ENCODE data around the gene NKPD1. TPM values are rescaled to one million over a fixed set of nuclear protein-coding genes. Genes with fewer than 3 reads are reported as not detected.

NKPD1 gene
- total and polyA plus RNA-seq, 10 of the 15 experiments (the other 5 are each of a cell fraction or from before 2014, with no cell fraction given): 0.05 to 0.18 (median 0.06) TPM; not detected in 7

DNA sequence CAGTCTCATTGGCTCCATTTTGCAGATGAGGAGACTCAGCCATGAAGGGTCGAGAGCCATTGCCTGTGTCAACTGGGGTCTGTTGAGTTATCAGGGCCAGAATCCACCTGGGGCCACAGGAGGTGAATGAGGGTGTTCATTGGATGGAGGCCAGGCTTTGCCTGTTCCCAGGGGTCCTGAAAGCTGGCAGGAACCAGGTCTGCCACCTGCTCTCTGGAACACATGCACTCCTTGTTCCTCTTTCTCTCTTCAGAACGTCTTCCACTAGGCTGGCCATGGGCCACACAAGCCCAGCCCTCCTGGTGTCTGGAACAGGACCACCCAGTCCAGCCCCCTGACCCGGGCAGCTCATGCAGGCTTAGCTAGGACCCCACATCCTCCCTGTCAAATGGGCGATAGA, 46.7 kb downstream of the NKPD1 start:
- no peak overlapping the region for H3K4me2 ChIP-seq (ENCODE audit: control insufficient read depth, insufficient read depth)

DNA sequence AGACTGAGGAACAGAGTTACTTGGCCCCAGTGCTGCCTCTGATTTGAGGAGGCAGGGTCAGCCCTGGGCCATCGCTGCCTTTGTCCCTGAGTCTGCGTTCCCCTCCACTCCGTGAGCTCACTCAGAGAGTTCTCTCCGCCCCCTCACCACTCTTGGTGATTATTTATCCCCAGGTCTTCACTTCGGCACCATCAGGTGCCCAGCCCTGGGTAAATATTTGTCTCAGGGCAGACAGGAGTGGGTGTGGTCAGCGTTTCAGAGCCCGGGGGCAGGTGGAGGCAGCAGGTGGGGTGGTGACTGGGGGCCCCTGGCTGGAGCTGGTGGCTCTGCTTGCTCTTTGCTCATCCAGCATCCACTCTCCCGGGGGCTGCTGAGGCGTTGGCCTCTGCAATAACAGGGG, 47.2 kb downstream of the NKPD1 start:
- WGBS (ENCODE audit: insufficient coverage, insufficient replicate concordance, low lambda C conversion rate, missing lambda C conversion rate): 57% methylated on average over 9 of the region's 9 CpGs
- SMC1A ChIA-PET (ENCODE audit: uncharacterized antibody, unreplicated experiment): interaction anchor here (0.7 to 1.2 kb wide), 3 partner anchors 10 to 22 kb away, joined by 3 to 4 read pairs (median 3); no protein-coding TSS in a partner anchor
- in situ Hi-C loops (cut with MboI) (no loop called here), intact Hi-C loops (cut with micrococcal nuclease; ENCODE audit: unreplicated experiment) (no loop called here)
- BruUV-seq (replicated peaks): no TSS peak
- Histone ChIP-seq H3K36me3 (ENCODE audit: control insufficient read depth in 2 of 2, insufficient read depth in 2 of 2, low read length in 1 of 2) (peaks cover 0 to 7% of the 10 kb centered on the region in 2 experiments; a peak in 3 of 4 replicates), H3K9me3 (replicated peaks; ENCODE audit: control insufficient read depth, insufficient read depth, low read length) (no peaks in the 10 kb centered on the region), H3K4me1 (ENCODE audit: control insufficient read depth, insufficient read depth, low read length) (peaks cover 67% of the 10 kb centered on the region), H3K79me2 (ENCODE audit: control insufficient read depth, insufficient read depth, low read length) (peaks cover 66% of the 10 kb centered on the region), H3K9ac (ENCODE audit: control insufficient read depth, insufficient read depth, low read length) (no peak overlapping the region), H2AFZ (ENCODE audit: control insufficient read depth, low read depth, low read length) (no peak overlapping the region), H3K4me3 (no peak overlapping the region), H3K27ac (ENCODE audit: control insufficient read depth, insufficient read depth) (no peak overlapping the region), H4K20me1 (ENCODE audit: control insufficient read depth, insufficient read depth) (peaks cover 3% of the 10 kb centered on the region; the same call in 1 of the 2 replicates), H3K4me2 (ENCODE audit: control insufficient read depth, insufficient read depth) (0 out of 2 replicates have a peak overlapping the region, but pooled peaks have one; percentile 11), H3K27me3 (replicated peaks in 1 of 2; ENCODE audit: control insufficient read depth in 2 of 2, insufficient read depth in 2 of 2, low read length in 1 of 2) (no peaks in the 10 kb centered on the region)
- ATAC-seq (no peak), FAIRE-seq (no peak), DNase-seq (ENCODE audit: low read depth, low spot score) (no peak)
- CTCF ChIA-PET: interaction anchor here (1.8 kb wide), 1 partner anchor 10 kb away, joined by 8 read pairs; no protein-coding TSS in a partner anchor
- RAD21 ChIA-PET (ENCODE audit: unreplicated experiment): no interaction called here
- POLR2A ChIA-PET: interaction anchor here (0.5 to 1.2 kb wide), 2 partner anchors 22 to 171 kb away, joined by 3 read pairs; no protein-coding TSS in a partner anchor
- TF ChIP-seq EGR1 (IDR thresholded peaks at IDR 0.05; ENCODE audit: borderline replicate concordance in 1 of 2, low read depth in 2 of 2, low read length in 2 of 2) (no peak), SIN3A (IDR thresholded peaks at IDR 0.05; ENCODE audit: low read depth, low read length) (no peak), IKZF2 (IDR thresholded peaks at IDR 0.05) (no peak), YY1 (IDR thresholded peaks at IDR 0.05; ENCODE audit: low read depth, low read length) (no peak), FOS (IDR thresholded peaks at IDR 0.05; ENCODE audit: borderline replicate concordance, extremely low read depth, insufficient read length) (no peak), CBX3 (IDR thresholded peaks at IDR 0.05; ENCODE audit: borderline replicate concordance, low read depth) (no peak), SRF (IDR thresholded peaks at IDR 0.05; ENCODE audit: low read depth in 2 of 2, low read length in 2 of 2) (no peak)
- TF ChIP-seq, protein P1, sequence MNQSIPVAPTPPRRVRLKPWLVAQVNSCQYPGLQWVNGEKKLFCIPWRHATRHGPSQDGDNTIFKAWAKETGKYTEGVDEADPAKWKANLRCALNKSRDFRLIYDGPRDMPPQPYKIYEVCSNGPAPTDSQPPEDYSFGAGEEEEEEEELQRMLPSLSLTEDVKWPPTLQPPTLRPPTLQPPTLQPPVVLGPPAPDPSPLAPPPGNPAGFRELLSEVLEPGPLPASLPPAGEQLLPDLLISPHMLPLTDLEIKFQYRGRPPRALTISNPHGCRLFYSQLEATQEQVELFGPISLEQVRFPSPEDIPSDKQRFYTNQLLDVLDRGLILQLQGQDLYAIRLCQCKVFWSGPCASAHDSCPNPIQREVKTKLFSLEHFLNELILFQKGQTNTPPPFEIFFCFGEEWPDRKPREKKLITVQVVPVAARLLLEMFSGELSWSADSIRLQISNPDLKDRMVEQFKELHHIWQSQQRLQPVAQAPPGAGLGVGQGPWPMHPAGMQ (IDR thresholded peaks at IDR 0.05; ENCODE audit: borderline replicate concordance): no peak
- TF ChIP-seq, protein P2, sequence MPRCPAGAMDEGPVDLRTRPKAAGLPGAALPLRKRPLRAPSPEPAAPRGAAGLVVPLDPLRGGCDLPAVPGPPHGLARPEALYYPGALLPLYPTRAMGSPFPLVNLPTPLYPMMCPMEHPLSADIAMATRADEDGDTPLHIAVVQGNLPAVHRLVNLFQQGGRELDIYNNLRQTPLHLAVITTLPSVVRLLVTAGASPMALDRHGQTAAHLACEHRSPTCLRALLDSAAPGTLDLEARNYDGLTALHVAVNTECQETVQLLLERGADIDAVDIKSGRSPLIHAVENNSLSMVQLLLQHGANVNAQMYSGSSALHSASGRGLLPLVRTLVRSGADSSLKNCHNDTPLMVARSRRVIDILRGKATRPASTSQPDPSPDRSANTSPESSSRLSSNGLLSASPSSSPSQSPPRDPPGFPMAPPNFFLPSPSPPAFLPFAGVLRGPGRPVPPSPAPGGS (IDR thresholded peaks at IDR 0.05; ENCODE audit: borderline replicate concordance, insufficient read depth, low read depth, low read length, poor library complexity, severe bottlenecking): no peak
- TF ChIP-seq, protein P3, sequence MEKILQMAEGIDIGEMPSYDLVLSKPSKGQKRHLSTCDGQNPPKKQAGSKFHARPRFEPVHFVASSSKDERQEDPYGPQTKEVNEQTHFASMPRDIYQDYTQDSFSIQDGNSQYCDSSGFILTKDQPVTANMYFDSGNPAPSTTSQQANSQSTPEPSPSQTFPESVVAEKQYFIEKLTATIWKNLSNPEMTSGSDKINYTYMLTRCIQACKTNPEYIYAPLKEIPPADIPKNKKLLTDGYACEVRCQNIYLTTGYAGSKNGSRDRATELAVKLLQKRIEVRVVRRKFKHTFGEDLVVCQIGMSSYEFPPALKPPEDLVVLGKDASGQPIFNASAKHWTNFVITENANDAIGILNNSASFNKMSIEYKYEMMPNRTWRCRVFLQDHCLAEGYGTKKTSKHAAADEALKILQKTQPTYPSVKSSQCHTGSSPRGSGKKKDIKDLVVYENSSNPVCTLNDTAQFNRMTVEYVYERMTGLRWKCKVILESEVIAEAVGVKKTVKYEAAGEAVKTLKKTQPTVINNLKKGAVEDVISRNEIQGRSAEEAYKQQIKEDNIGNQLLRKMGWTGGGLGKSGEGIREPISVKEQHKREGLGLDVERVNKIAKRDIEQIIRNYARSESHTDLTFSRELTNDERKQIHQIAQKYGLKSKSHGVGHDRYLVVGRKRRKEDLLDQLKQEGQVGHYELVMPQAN (conservative IDR thresholded peaks at IDR 0.05): no peak

More for the DNA sequence above, 46.7 kb downstream of the NKPD1 start:
- H3K36me3 ChIP-seq (ENCODE audit: control insufficient read depth in 2 of 2, insufficient read depth in 2 of 2, low read length in 1 of 2): peaks cover 0 to 7% of the 10 kb centered on the region in 2 experiments; a peak in 3 of 4 replicates
- H3K9me3 ChIP-seq (replicated peaks; ENCODE audit: control insufficient read depth, insufficient read depth, low read length): no peaks in the 10 kb centered on the region
- ChIA-PET SMC1A (ENCODE audit: uncharacterized antibody, unreplicated experiment) (interaction anchor here (0.7 kb wide), 1 partner anchor 23 kb away, joined by 4 read pairs; no protein-coding TSS in a partner anchor), POLR2A (interaction anchor here (0.6 to 1.2 kb wide), 2 partner anchors 21 to 842 kb away, joined by 3 to 4 read pairs; no protein-coding TSS in a partner anchor), RAD21 (ENCODE audit: unreplicated experiment) (interaction anchor here (0.5 kb wide), 1 partner anchor 204 kb away, joined by 3 read pairs; no protein-coding TSS in a partner anchor), CTCF (no interaction called here)
- H2AFZ ChIP-seq (ENCODE audit: control insufficient read depth, low read depth, low read length): no peak overlapping the region
- peak overlapping the region; percentile 10; the same call in 1 of the 2 replicates for H3K27ac ChIP-seq (ENCODE audit: control insufficient read depth, insufficient read depth)
- H3K4me3 ChIP-seq: no peak overlapping the region
- H3K79me2 ChIP-seq (ENCODE audit: control insufficient read depth, insufficient read depth, low read length): peaks cover 66% of the 10 kb centered on the region
- WGBS (ENCODE audit: insufficient coverage, insufficient replicate concordance, low lambda C conversion rate, missing lambda C conversion rate): 55% methylated on average over 4 of the region's 4 CpGs
- FAIRE-seq (no peak), ATAC-seq (no peak), DNase-seq (ENCODE audit: low read depth, low spot score) (no peak)
- H4K20me1 ChIP-seq (ENCODE audit: control insufficient read depth, insufficient read depth): peaks cover 3% of the 10 kb centered on the region; the same call in 1 of the 2 replicates
- in situ Hi-C loops (cut with MboI): no loop called here
- intact Hi-C loops (cut with micrococcal nuclease; ENCODE audit: unreplicated experiment): no loop called here
- TF ChIP-seq JUND (IDR thresholded peaks at IDR 0.05; ENCODE audit: low read depth, low read length) (no peak), SPI1 (IDR thresholded peaks at IDR 0.05; ENCODE audit: borderline replicate concordance, insufficient read depth, low read depth, low read length) (peak; percentile 23; the same call in 1 of the 2 replicates)
- no peaks in the 10 kb centered on the region for H3K27me3 ChIP-seq (replicated peaks in 1 of 2; ENCODE audit: control insufficient read depth in 2 of 2, insufficient read depth in 2 of 2, low read length in 1 of 2)
- no peak overlapping the region for H3K9ac ChIP-seq (ENCODE audit: control insufficient read depth, insufficient read depth, low read length)
- no TSS peak for BruUV-seq (replicated peaks)
- H3K4me1 ChIP-seq (ENCODE audit: control insufficient read depth, insufficient read depth, low read length): peaks cover 72% of the 10 kb centered on the region
